Retina (tissue), 1 donor: ENCODE data around the gene TUBA3C.
"Not testable (repeated sequence)": the region's sequence is repeated elsewhere in the genome, so short reads cannot be mapped to it uniquely, and the experiment has no call there.

Experiments
- DNase-seq: peaks from one replicate; pipeline ENCODE4 v3.0.0-alpha.2; 2016

Gene TUBA3C

DNA sequence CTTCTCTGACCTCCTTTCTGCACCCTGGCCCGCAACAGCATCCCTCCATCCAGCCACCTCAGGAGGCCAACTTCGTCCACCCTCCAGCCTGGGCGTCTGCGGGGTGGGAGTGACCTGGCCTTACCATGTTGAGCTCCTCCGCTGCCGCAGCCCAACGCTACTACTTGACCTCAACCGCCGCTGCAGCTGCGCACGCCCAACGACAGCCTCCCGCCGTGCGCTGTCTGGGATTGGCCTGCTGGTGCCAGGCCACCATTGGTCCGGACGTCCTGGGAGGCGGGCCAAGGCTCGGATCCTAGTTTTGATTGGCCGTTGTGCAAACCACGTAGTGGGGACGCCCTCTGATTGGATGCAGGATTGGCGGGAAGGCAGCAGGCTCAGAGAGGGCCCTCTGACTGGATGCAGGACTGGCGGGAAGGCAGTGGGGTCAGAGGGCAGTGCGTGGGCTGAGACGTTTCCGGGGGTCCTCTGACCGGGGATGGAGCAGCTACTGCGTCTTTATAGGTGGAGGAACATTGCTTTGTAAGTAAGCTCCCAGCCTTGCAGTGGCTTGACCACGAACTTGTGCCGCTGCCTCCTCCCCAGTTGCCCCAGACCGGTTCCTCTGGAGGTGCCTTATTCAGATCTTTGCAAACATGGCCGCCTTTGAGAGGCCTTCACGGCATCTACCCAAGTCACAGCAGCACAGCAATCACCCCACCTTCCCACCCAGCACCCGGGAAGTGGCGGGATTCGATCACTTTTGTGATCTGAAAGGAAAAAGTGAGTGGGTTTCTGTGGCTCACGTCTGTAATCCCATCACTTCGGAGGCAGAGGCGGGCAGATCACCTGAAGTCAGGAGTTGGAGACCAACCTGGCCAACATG, at the start of gene TUBA3C:
Gene TUBA3C, minus strand, starts transcription at position 204 of the 865 bp plus-strand sequence. Its CDS starts 77 bp downstream, at position 127.
- DNase-seq, result no peak

DNA sequence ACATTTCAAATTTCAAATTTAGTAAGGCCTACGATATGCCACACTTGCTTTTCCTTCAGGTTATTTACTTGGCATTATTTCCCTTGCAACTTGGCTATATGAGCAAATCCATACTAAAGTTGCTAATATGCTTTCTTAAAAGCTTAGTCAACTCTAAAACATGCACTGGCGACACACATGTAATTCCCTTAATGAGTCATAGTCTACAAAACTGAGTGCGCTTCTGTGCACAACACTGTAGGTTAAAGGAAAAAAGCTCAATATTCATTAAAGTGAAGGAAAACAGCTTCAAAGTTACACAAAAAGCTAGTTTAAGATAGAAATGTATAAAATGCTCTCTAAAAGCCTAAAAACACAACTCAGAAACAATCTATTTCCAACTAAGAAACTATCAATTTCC, 25.8 kb upstream of the TUBA3C start:
- not testable (repeated sequence) for DNase-seq

DNA sequence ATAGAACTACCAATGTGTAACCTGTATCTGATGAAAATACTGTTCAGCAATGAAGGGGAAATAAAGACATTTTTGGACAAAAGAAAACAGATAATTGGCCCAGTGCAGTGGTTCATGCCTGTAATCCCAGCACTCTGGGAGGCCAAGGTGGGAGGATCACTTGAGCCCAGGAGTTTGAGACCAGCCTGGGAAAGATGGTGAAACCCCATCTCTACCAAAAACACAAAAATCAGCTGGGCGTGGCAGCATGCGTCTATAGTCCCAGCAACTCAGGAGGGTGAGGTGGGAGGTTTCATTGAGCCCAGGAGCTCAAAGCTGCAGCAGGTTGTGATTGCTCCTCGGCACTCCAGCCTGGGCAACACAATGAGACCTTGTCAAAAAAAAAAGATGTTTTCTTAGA, 11.0 kb upstream of the TUBA3C start:
- not testable (repeated sequence) for DNase-seq

DNA sequence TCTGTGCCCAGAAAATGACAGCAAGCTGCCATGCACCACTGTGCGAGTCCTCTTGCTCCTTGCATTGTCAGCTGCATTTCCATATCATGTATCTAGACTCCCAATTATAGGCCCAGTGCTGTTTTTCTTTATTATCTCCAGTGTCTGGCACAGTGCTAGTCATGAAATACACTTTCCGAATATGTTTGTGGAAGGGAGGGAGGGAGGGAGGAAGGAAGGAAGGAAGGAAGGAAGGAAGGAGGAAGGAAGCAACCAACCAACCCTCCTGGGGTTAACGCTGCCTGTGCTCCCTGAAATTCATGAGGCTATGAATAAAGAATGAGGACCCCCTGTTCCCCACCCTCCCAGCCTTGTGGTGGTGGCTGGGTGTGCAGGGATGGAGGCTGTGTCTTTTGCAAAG, 8.3 kb upstream of the TUBA3C start:
- not testable (repeated sequence) for DNase-seq

DNA sequence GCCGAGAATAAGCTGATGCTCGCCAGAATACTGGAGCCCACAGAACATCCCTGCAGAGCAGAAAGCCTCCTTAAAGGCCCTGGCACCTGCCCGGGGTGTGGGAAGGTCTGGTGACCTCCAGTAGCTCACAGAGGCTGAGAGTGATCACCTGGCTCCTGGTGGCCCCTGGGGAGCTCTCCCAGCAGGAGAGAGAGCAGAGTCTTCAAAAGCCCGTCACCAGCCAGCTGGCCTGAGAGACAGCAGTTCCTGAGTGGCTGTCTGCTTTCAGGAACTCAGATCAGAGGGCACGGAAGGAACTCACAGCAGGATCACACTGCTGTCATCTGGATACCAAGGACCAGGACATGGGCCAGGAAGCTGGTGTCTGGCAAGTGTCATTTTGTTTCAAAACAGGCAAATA, 7.7 kb upstream of the TUBA3C start:
- DNase-seq, result not testable (repeated sequence)

GRCh38 chr13:19185865-19186645, 4.4 kb upstream of the TUBA3C start:
- no peak for DNase-seq

DNA sequence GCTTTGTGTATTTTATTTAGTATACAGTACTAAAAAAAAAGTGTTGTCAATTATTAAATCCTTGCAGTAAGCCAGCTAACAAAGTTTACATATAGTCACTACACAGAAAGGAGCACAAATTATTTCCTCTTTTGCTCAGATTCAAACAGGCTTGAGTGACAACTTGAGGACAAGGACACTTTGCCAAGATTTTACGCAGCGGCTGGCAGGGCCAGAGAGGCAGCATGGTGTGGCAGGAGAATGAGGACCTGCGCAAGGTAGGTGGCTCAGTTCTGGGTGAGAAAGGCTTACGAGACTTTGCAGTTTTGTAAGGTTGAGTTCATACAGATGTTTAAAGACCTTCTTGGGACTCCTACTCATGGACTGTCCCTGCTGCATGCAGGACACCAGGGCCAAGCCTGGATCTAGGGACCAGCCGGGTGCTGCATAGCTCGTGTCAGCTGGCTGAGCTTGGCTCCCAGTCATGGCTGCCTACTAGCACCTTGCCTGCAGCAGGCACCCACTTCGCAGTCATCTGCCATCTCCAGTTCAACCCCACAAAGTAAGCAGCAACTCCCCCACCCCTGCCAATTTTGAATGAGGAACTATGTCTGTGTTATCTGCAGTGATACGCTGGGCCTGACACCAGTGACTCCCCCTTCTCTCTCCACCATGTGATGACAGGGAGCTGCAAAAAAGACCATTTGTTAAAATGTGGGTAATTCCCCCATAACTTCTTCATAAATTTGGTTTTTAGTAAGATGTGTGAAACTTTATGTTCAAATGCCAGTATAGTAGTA, 3.7 kb upstream of the TUBA3C start:
- DNase-seq, result no peak

- DNase-seq, result no peak
These were observed 2.6 kb upstream of the TUBA3C start for GRCh38 chr13:19184176-19184575.

- no peak for DNase-seq
These were observed 2.1 kb upstream of the TUBA3C start for GRCh38 chr13:19183676-19184075.

- no peak for DNase-seq
These were observed 912 bp upstream of the TUBA3C start for GRCh38 chr13:19182536-19182935.

GRCh38 chr13:19181021-19181620, 503 bp downstream of the TUBA3C start:
- no peak for DNase-seq

- DNase-seq, result no peak
These were observed 1.7 kb downstream of the TUBA3C start for GRCh38 chr13:19179916-19180315.

- no peak for DNase-seq
These were observed 2.6 kb downstream of the TUBA3C start for GRCh38 chr13:19178901-19179593.

- DNase-seq, result not testable (repeated sequence)
These were observed 4.4 kb downstream of the TUBA3C start for GRCh38 chr13:19176981-19177776.

DNA sequence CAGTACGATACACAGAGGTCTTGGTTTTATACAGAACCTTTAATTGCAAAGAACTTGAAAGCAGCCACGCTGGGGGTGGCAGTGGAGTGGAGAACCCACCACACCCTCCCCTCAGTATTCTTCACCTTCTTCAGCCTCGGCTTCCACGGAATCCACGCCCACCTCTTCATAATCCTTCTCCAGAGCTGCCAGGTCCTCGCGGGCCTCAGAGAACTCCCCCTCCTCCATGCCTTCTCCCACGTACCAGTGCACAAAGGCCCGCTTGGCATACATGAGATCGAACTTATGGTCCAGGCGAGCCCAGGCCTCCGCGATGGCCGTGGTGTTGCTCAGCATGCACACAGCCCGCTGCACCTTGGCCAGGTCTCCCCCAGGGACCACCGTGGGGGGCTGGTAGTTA, 7.9 kb downstream of the TUBA3C start:
- no peak for DNase-seq

DNA sequence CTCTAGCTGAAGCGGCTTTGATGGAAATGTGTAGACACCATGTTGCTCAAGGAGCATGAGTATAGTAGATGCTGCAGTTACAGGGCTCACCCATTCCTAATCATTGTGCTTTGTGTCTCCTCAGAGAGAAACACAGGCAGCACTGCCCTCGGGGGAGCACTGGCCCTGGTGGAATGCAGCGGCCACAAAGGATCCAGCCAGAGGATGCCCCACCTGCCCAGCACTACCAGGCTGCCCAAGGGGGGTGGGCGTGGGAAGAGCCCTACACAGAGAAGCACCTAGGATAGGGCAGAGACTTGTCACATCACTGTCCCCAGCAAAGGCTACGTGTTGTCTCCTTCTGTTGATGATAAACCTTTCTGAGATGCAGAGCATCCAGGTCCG, 9.0 kb downstream of the TUBA3C start:
- DNase-seq, result no peak

- DNase-seq, result no peak
These were observed 9.5 kb downstream of the TUBA3C start for GRCh38 chr13:19172007-19172646.

DNA sequence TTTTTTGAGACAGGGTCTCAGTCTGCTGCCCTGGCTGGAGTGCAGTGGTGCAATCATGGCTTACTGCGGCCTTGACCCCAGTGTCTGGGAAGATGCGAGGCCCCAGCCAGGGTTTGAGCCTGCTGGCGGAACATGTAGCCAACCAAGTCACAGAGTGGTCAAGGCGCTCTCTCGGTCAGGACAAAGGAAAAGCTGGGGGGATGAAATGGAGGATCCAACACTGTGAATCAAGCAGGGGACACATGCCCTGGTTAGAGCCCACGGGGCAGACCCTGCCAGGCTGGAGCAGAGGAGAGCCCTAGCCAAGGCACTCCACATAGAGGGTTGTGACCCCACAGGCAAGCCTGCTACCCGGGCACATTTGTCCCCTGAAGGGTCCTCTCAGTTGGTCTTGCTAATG, 10.1 kb downstream of the TUBA3C start:
- DNase-seq, result no peak

DNA sequence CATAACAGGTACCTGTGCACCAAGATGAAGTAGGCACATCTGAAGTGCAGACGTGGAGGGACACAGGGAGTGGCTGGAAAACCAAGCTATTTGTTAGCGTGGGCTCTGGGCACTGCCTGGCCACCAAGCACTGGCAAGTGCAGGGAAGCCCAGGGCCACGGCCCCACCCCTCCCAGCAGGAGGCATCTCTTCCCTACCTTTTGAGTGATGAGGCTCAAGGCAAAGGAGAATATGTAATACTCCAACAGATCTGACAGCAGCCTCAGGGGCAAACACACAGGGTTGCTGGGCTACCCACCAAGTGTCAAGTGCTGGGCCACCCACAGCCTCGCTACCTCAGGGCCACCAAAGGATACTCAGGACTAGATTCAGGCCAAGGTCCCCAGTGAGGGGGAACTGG, 11.6 kb downstream of the TUBA3C start:
- DNase-seq, result no peak

DNA sequence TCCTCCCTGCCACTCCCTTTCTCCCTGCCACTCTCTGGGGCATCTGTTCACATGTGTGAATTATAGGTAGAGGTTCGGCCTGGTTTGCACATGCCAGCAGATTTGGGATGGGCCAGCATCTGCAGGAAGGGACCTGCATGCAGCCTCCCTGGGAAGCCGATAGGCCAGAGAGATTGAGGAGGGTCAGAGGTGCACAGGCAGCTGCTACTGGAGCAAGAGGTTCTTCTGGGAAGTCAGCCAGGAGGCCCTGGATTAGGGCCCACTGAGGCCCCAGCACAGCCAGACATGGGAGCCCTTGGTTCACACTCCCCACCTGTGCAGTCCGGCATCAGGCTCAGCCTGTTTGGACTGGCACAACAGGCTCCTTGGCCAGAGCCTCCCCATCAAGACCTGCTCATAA, 12.1 kb downstream of the TUBA3C start:
- DNase-seq, result no peak

DNA sequence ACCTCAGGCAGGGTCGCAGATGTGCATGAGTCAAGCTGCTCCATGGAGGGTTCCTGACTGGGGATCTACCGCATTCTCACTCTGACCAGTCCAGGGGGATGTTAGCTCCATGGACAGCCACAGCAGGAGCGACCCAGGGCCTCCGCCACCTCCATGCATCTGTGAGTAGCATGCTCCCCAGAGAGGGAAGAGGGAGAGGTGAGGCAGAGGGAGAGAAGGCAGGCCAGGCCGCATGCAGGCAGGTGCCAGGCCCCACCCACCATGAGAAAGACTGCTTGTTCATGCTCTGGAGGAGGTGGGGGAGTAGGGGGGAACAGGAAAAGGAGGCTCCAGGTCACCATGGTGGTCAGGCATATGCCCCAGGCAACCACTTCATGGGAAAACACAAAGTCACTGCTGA, 20.3 kb downstream of the TUBA3C start:
- no peak for DNase-seq
